ENCODE measurements around the gene MCL1. TPM values are rescaled to one million over a fixed set of nuclear protein-coding genes. Genes with fewer than 3 reads are reported as not detected.

MCL1 gene
- total and polyA plus RNA-seq, 2 of the 13 experiments (the other 11 are each of a cell fraction or from before 2014, with no cell fraction given) = 69.5 to 125 TPM

DNA sequence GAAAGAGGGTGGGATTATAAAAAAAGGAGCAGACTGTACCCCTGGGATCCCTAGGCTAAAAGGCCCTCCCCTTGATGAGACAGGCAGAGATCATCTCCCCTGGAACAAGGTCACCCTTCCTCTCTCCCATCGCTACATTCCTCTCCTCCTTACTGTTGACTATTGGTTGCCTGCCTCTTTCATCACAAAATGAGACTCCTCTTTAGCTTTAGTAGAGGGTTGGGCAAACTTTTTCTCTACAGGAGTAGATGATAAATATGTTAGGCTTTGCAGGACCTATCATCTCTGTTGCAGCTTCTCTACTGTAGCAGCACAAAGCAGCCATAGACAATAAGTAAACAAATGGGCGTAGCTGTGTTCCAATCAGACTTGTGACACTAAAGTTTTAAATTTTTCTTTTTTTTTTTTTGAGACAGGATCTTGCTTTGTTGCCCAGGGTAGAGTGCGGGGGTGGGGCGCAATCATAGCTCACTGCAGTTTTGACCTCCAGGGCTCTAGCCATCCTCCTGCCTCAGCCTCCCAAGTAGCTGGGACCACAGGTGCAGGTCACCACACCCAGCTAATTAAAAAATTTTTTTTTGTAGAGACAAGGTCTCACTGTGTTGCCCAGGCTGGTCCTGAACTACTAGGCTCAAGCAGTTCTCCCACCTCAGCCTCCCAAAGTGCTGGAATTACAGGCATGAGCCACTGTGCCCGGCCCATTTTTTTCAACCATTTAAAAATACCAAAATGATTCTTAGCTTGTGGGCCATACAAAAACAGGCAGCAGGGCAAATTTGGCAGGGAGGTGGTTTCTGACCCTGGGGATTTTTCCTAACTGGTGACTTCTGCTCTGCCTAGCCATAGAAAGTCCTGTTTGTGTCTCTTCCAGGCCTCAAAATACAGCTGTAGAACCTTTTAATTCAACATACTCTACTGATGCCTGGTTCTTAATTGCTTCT, 15.1 kb downstream of the MCL1 start:
- peaks cover 19% of the 10 kb centered on the region for H3K79me2 ChIP-seq (ENCODE audit: insufficient read depth, low read length)
- POLR2A ChIA-PET = interaction anchor here (0.7 to 13.0 kb wide), 14 partner anchors 11 to 417 kb away, joined by 3 to 469 read pairs (median 4); partner anchors contain the start of genes ADAMTSL4, ENSA, FALEC and GOLPH3L
- BruUV-seq (replicated peaks) = no TSS peak
- H2AFZ ChIP-seq (ENCODE audit: low read length) = no peak overlapping the region
- H4K20me1 ChIP-seq (ENCODE audit: insufficient read depth, low read length) = peaks cover 7% of the 10 kb centered on the region
- H3K4me3 ChIP-seq (replicated peaks in 1 of 3; ENCODE audit: insufficient read depth in 1 of 3, low read depth in 2 of 3, low read length in 3 of 3) = peak overlapping the region in 1 of 3 experiments; percentile 20; a peak in 2 of 6 replicates
- H3K4me2 ChIP-seq (ENCODE audit: low read depth, low read length) = peak overlapping the region; percentile 99
- 53% methylated on average over 5 of the region's 5 CpGs for WGBS (ENCODE audit: low lambda C conversion rate)
- intact Hi-C loops (cut with micrococcal nuclease; ENCODE audit: unreplicated experiment) = loop anchor here (1.0 to 5.0 kb wide), 2 partner anchors 13 to 133 kb away; partner anchors contain the start of gene GOLPH3L
- H3K27me3 ChIP-seq (ENCODE audit: control insufficient read depth in 1 of 2, insufficient read depth in 2 of 2, low read length in 2 of 2) = no peaks in the 10 kb centered on the region
- in situ Hi-C loops (cut with HindIII; ENCODE audit: extremely low pct_ligation_motif_present, low pct_unique_long_range_greater_than_20kb) = loop anchor here (5.0 kb wide), 2 partner anchors 63 to 248 kb away; partner anchors contain the start of gene ENSA
- CTCF ChIA-PET (ENCODE audit: low intra/inter-chr PET ratio, low total read pairs) = no interaction called here
- peak overlapping the region; percentile 91 for H3K27ac ChIP-seq (ENCODE audit: extremely low read length, insufficient read depth, low read length)
- no peaks in the 10 kb centered on the region; a peak in 1 of 5 replicates for H3K36me3 ChIP-seq (replicated peaks in 1 of 2; ENCODE audit: control insufficient read depth in 1 of 2, insufficient read depth in 2 of 2, low read length in 2 of 2)
- DNase-seq (ENCODE audit: low spot score) (peak; percentile 78), FAIRE-seq (peak; percentile 63), ATAC-seq (peak; percentile 0; the same call in 1 of the 3 replicates)
- H3K9ac ChIP-seq (ENCODE audit: insufficient read depth, low read depth, low read length) = peak overlapping the region; percentile 88
- H3K9me3 ChIP-seq (ENCODE audit: low read length) = no peaks in the 10 kb centered on the region
- H3K4me1 ChIP-seq (ENCODE audit: insufficient read depth, low read length) = peaks cover 74% of the 10 kb centered on the region
- TF ChIP-seq, protein P1, sequence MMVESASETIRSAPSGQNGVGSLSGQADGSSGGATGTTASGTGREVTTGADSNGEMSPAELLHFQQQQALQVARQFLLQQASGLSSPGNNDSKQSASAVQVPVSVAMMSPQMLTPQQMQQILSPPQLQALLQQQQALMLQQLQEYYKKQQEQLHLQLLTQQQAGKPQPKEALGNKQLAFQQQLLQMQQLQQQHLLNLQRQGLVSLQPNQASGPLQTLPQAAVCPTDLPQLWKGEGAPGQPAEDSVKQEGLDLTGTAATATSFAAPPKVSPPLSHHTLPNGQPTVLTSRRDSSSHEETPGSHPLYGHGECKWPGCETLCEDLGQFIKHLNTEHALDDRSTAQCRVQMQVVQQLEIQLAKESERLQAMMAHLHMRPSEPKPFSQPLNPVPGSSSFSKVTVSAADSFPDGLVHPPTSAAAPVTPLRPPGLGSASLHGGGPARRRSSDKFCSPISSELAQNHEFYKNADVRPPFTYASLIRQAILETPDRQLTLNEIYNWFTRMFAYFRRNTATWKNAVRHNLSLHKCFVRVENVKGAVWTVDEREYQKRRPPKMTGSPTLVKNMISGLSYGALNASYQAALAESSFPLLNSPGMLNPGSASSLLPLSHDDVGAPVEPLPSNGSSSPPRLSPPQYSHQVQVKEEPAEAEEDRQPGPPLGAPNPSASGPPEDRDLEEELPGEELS (CRISPR knock-in tag; IDR thresholded peaks at IDR 0.05) = peak; percentile 54; the same call in 1 of the 2 replicates
- TF ChIP-seq ZKSCAN8 (CRISPR knock-in tag; IDR thresholded peaks at IDR 0.05; ENCODE audit: borderline replicate concordance) (no peak), RBFOX2 (IDR thresholded peaks at IDR 0.05; ENCODE audit: low read depth, low read length) (0 out of 2 replicates have a peak, but pooled peaks have one; percentile 19), KMT2B (CRISPR knock-in tag; IDR thresholded peaks at IDR 0.05) (0 out of 2 replicates have a peak, but pooled peaks have one; percentile 4), KDM1A (CRISPR knock-in tag; IDR thresholded peaks at IDR 0.05) (no peak), TGIF2 (CRISPR knock-in tag; IDR thresholded peaks at IDR 0.05) (0 out of 2 replicates have a peak, but pooled peaks have one; percentile 32), NR2F6 (IDR thresholded peaks at IDR 0.05) (no peak), NR2F6 (CRISPR knock-in tag; IDR thresholded peaks at IDR 0.05) (peak; percentile 15; the same call in 1 of the 2 replicates), ZNF143 (CRISPR knock-in tag; IDR thresholded peaks at IDR 0.05) (no peak), TBL1XR1 (IDR thresholded peaks at IDR 0.05; ENCODE audit: borderline replicate concordance, low read length, partially characterized antibody) (no peak), FOXA3 (CRISPR knock-in tag; IDR thresholded peaks at IDR 0.05) (peak; percentile 61), GATAD2A (CRISPR knock-in tag; IDR thresholded peaks at IDR 0.05) (0 out of 2 replicates have a peak, but pooled peaks have one; percentile 40)
- TF ChIP-seq, protein P2, sequence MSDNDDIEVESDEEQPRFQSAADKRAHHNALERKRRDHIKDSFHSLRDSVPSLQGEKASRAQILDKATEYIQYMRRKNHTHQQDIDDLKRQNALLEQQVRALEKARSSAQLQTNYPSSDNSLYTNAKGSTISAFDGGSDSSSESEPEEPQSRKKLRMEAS (IDR thresholded peaks at IDR 0.05) = no peak
- TF ChIP-seq, protein P3, sequence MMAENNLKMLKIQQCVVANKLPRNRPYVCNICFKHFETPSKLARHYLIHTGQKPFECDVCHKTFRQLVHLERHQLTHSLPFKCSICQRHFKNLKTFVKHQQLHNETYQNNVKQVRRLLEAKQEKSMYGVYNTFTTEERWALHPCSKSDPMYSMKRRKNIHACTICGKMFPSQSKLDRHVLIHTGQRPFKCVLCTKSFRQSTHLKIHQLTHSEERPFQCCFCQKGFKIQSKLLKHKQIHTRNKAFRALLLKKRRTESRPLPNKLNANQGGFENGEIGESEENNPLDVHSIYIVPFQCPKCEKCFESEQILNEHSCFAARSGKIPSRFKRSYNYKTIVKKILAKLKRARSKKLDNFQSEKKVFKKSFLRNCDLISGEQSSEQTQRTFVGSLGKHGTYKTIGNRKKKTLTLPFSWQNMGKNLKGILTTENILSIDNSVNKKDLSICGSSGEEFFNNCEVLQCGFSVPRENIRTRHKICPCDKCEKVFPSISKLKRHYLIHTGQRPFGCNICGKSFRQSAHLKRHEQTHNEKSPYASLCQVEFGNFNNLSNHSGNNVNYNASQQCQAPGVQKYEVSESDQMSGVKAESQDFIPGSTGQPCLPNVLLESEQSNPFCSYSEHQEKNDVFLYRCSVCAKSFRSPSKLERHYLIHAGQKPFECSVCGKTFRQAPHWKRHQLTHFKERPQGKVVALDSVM (CRISPR knock-in tag; IDR thresholded peaks at IDR 0.05) = peak; percentile 99
- TF ChIP-seq, protein P4, sequence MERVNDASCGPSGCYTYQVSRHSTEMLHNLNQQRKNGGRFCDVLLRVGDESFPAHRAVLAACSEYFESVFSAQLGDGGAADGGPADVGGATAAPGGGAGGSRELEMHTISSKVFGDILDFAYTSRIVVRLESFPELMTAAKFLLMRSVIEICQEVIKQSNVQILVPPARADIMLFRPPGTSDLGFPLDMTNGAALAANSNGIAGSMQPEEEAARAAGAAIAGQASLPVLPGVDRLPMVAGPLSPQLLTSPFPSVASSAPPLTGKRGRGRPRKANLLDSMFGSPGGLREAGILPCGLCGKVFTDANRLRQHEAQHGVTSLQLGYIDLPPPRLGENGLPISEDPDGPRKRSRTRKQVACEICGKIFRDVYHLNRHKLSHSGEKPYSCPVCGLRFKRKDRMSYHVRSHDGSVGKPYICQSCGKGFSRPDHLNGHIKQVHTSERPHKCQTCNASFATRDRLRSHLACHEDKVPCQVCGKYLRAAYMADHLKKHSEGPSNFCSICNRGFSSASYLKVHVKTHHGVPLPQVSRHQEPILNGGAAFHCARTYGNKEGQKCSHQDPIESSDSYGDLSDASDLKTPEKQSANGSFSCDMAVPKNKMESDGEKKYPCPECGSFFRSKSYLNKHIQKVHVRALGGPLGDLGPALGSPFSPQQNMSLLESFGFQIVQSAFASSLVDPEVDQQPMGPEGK (CRISPR knock-in tag; IDR thresholded peaks at IDR 0.05) = peak; percentile 57; the same call in 1 of the 2 replicates
- TF ChIP-seq, protein P5, sequence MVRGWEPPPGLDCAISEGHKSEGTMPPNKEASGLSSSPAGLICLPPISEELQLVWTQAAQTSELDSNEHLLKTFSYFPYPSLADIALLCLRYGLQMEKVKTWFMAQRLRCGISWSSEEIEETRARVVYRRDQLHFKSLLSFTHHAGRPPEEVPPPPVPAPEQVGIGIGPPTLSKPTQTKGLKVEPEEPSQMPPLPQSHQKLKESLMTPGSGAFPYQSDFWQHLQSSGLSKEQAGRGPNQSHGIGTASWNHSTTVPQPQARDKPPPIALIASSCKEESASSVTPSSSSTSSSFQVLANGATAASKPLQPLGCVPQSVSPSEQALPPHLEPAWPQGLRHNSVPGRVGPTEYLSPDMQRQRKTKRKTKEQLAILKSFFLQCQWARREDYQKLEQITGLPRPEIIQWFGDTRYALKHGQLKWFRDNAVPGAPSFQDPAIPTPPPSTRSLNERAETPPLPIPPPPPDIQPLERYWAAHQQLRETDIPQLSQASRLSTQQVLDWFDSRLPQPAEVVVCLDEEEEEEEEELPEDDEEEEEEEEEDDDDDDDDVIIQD (CRISPR knock-in tag; IDR thresholded peaks at IDR 0.05; ENCODE audit: low read depth) = no peak
